H9 (cell line): ENCODE measurements around the gene TXNDC11. TPM values are rescaled to one million over a fixed set of nuclear protein-coding genes. Genes with fewer than 3 reads are reported as not detected.

ENCODE experiments used
- DNase-seq: peaks from one replicate; pipeline ENCODE4 v3.0.0-alpha.2; 2017
- H2AFZ ChIP-seq: one replicate; pipeline ENCODE4 v1.6.1; 2013; ENCODE audit warnings: mild to moderate bottlenecking, low read length, control low read depth, moderate library complexity
- H2AK5ac ChIP-seq: 2 replicates; pipeline ENCODE4 v1.6.1; 2013; ENCODE audit warnings: low read length, control low read depth, mixed read lengths; ENCODE audit not compliant: insufficient read length
- H2BK120ac ChIP-seq: one replicate; pipeline ENCODE4 v1.6.1; 2013; ENCODE audit warnings: low read depth, mild to moderate bottlenecking, low read length, control low read depth, inconsistent platforms; ENCODE audit not compliant: poor library complexity, severe bottlenecking
- H2BK12ac ChIP-seq: 2 replicates; pipeline ENCODE4 v1.6.1; 2013; ENCODE audit warnings: low read length, control low read depth, mixed read lengths, low read depth; ENCODE audit not compliant: insufficient read length
- H2BK15ac ChIP-seq: 2 replicates; pipeline ENCODE4 v1.6.1; 2013; ENCODE audit warnings: low read depth, low read length, control low read depth
- H2BK20ac ChIP-seq: one replicate; pipeline ENCODE4 v1.6.1; 2013; ENCODE audit warnings: low read depth, mild to moderate bottlenecking, low read length, control low read depth, inconsistent platforms; ENCODE audit not compliant: poor library complexity, severe bottlenecking
- H2BK5ac ChIP-seq: 2 replicates; pipeline ENCODE4 v1.6.1; 2013; ENCODE audit warnings: low read length, control low read depth, mixed read lengths; ENCODE audit not compliant: insufficient read length
- H3K14ac ChIP-seq: 2 replicates; pipeline ENCODE4 v1.6.1; 2013; ENCODE audit warnings: low read length, control low read depth; ENCODE audit not compliant: insufficient read depth
- H3K18ac ChIP-seq: 2 replicates; pipeline ENCODE4 v1.6.1; 2013; ENCODE audit warnings: low read depth, mild to moderate bottlenecking, mixed read lengths, low read length, control low read depth; ENCODE audit not compliant: insufficient read length
- H3K23ac ChIP-seq: 2 replicates; pipeline ENCODE4 v1.6.1; 2013; ENCODE audit warnings: low read length, control low read depth, mixed read lengths, low read depth; ENCODE audit not compliant: insufficient read length
- H3K23me2 ChIP-seq: 2 replicates; pipeline ENCODE4 v1.6.1; 2013; ENCODE audit warnings: low read depth, mild to moderate bottlenecking, mixed read lengths, low read length, control low read depth; ENCODE audit not compliant: insufficient read length, poor library complexity, severe bottlenecking
- H3K27ac ChIP-seq: 2 replicates; pipeline ENCODE4 v1.5.1; 2013; ENCODE audit warnings: low read length, control low read depth, mixed read lengths, low read depth; ENCODE audit not compliant: insufficient read length
- H3K27me3 ChIP-seq: 2 replicates; pipeline ENCODE4 v1.6.1; 2013; ENCODE audit warnings: low read length, control low read depth, inconsistent platforms; ENCODE audit not compliant: insufficient read depth
- H3K4ac ChIP-seq: 2 replicates; pipeline ENCODE4 v1.6.1; 2013; ENCODE audit warnings: low read depth, mild to moderate bottlenecking, control low read depth, inconsistent platforms, low read length, moderate library complexity
- H3K4me1 ChIP-seq: 2 replicates; pipeline ENCODE4 v1.6.1; 2013; ENCODE audit warnings: low read length, control low read depth, inconsistent platforms; ENCODE audit not compliant: insufficient read depth
- H3K4me2 ChIP-seq: 2 replicates; pipeline ENCODE4 v1.6.1; 2013; ENCODE audit warnings: low read length, control low read depth, mixed read lengths; ENCODE audit not compliant: insufficient read length, insufficient read depth
- H3K56ac ChIP-seq: 2 replicates; pipeline ENCODE4 v1.6.1; 2013; ENCODE audit warnings: low read depth, mild to moderate bottlenecking, mixed read lengths, low read length, control low read depth; ENCODE audit not compliant: insufficient read length
- H3K79me1 ChIP-seq: 2 replicates; pipeline ENCODE4 v1.6.1; 2013; ENCODE audit warnings: low read depth, mild to moderate bottlenecking, moderate library complexity, low read length, control low read depth, inconsistent platforms; ENCODE audit not compliant: insufficient read depth, poor library complexity, severe bottlenecking
- H3K79me2 ChIP-seq: 2 replicates; pipeline ENCODE4 v1.6.1; 2013; ENCODE audit warnings: low read length, control low read depth, inconsistent platforms; ENCODE audit not compliant: insufficient read depth
- H3K9ac ChIP-seq: 2 replicates; pipeline ENCODE4 v1.6.1; 2013; ENCODE audit warnings: low read length, control low read depth, mixed read lengths; ENCODE audit not compliant: insufficient read length; ENCODE audit errors: extremely low read depth
- H3K9me3 ChIP-seq: one replicate; pipeline ENCODE4 v1.6.1; 2013; ENCODE audit warnings: low read depth, low read length, inconsistent platforms; ENCODE audit not compliant: control insufficient read depth
- H3T11ph ChIP-seq: one replicate; pipeline ENCODE4 v1.6.1; 2013; ENCODE audit warnings: mild to moderate bottlenecking, low read length, control low read depth, inconsistent platforms
- H4K20me1 ChIP-seq: one replicate; pipeline ENCODE4 v1.6.1; 2013; ENCODE audit not compliant: control insufficient read depth, insufficient read length, insufficient read depth
- H4K5ac ChIP-seq: 2 replicates; pipeline ENCODE4 v1.6.1; 2013; ENCODE audit warnings: low read depth, mild to moderate bottlenecking, mixed read lengths, low read length, control low read depth; ENCODE audit not compliant: insufficient read length
- H4K8ac ChIP-seq: replicated peaks from 2 replicates; pipeline ENCODE4 v1.6.1; 2013; ENCODE audit warnings: low read length, control low read depth, mixed read lengths, low read depth; ENCODE audit not compliant: insufficient read length
- H4K91ac ChIP-seq: 2 replicates; pipeline ENCODE4 v1.6.1; 2013; ENCODE audit warnings: low read depth, mild to moderate bottlenecking, moderate library complexity, mixed read lengths, low read length, control low read depth; ENCODE audit not compliant: insufficient read length
- H3K27ac Mint-ChIP-seq, 3 experiments: 2 replicates in 2 of 3; 3 replicates in 1 of 3; pipeline ENCODE4 v1.8.0; 2020 to 2021; ENCODE audit warnings: mixed read lengths in 3 of 3, mild to moderate bottlenecking in 1 of 3, moderate library complexity in 1 of 3
- H3K27me3 Mint-ChIP-seq: 2 replicates; pipeline ENCODE4 v1.8.0; 2021; ENCODE audit warnings: low read depth, mild to moderate bottlenecking, moderate library complexity, mixed read lengths
- H3K36me3 Mint-ChIP-seq, 3 experiments: 2 replicates in 2 of 3; 3 replicates in 1 of 3; pipeline ENCODE4 v1.8.0; 2020 to 2021; ENCODE audit warnings: low read depth in 3 of 3, mixed read lengths in 3 of 3; ENCODE audit not compliant: insufficient read depth in 1 of 3
- H3K4me1 Mint-ChIP-seq, 2 experiments: 2 replicates each; pipeline ENCODE4 v1.8.0; 2020; ENCODE audit warnings: mixed read lengths in 2 of 2
- H3K4me3 Mint-ChIP-seq, 2 experiments: 2 replicates in 1 of 2; 3 replicates in 1 of 2; pipeline ENCODE4 v1.8.0; 2020 to 2021; ENCODE audit warnings: mild to moderate bottlenecking in 2 of 2, mixed read lengths in 2 of 2, moderate library complexity in 1 of 2
- H3K9me3 Mint-ChIP-seq, 2 experiments: 2 replicates in 1 of 2; 3 replicates in 1 of 2; pipeline ENCODE4 v1.8.0; 2020; ENCODE audit warnings: mild to moderate bottlenecking in 2 of 2, mixed read lengths in 2 of 2, moderate library complexity in 1 of 2
- CTCF ChIP-seq: fragments of 200-600 bp; sonication (generic); conservative IDR thresholded peaks from 3 replicates; pipeline ENCODE4 v1.8.0; 2021; ENCODE audit warnings: antibody characterized with exemption, mild to moderate bottlenecking
- WGBS: extraction: QIAGEN DNeasy Blood & Tissue Kit; methylation state at CpG from one replicate; pipeline ENCODE4 v1.1.7; 2013; ENCODE audit warnings: missing lambda C conversion rate, low lambda C conversion rate, mixed read lengths; ENCODE audit not compliant: insufficient read length; ENCODE audit errors: extremely low coverage; 5-methylcytosine and 5-hydroxymethylcytosine counted together
- total RNA-seq: library from RNA; stranded (reverse); gene quantifications from 2 replicates; pipeline ENCODE4 v1.2.1, GENCODE V29; 2021

TXNDC11 gene
- total RNA-seq, 1 experiment from 2014 or later, result 12.2 TPM

DNA sequence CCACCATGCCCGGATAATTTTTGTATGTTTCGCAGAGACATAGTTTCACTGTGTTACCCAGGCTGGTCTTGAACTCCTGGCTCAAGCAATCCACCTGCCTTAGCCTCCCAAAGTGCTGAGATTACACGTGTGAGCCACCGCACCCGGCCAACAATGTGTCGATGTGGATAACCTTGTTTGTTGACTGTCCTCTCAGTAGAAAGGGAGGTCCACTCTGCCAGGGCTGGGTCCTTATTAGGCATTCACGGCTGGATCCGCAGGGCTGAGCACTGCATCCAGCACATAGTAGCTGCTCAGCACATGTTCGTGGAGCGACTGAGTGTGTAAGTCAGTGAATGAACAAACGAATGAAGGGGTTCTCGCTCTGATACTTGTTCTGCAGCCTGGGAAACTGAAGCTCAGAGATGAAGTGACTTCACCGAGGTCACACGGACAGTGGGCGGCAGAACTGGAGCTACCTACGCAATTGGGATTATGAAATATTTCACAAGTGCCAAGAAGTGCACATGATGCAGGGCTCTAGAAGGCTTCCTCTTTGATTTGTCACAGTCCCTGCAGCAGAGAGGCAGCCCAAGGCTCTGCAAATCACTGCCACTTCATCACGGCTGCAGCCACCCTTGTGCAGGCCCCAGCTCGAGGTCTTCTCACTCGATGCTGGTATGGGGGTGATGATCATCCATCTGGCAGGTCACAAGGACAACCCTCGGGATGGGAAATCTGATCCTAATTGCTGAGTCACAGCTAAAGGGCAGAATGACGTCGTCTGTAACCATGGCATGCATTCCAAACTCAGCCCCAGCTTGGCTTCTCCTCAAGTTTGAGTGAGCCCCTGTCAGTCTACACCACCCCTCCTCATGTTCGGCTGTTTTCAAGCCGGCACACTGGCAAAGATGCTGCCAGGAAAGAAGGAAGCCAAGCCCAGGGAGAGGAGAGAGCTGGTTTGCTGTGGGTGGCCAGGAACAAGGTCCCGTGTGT is 102.4 kb downstream of the TXNDC11 start:
- Histone ChIP-seq H4K8ac (no peak overlapping the region), H3K56ac (no peak overlapping the region), H3K4ac (no peak overlapping the region), H2BK120ac (no peak overlapping the region), H2BK15ac (no peak overlapping the region), H3K9ac (no peak overlapping the region), H3K4me1 (peaks cover 8% of the 10 kb centered on the region; the same call in 1 of the 2 replicates), H3K27ac (no peak overlapping the region), H3K23ac (no peak overlapping the region), H2BK5ac (no peak overlapping the region), H3T11ph (no peak overlapping the region), H2AFZ (no peak overlapping the region), H3K18ac (peak overlapping the region; percentile 90), H3K9me3 (no peaks in the 10 kb centered on the region), H4K20me1 (no peaks in the 10 kb centered on the region), H3K4me2 (no peak overlapping the region), H2BK12ac (no peak overlapping the region), H2AK5ac (no peak overlapping the region), H4K91ac (no peak overlapping the region), H4K5ac (no peak overlapping the region), H3K23me2 (peaks cover 3% of the 10 kb centered on the region), H2BK20ac (no peak overlapping the region), H3K14ac (peak overlapping the region; percentile 79), H3K79me1 (no peaks in the 10 kb centered on the region), H3K27me3 (no peaks in the 10 kb centered on the region), H3K79me2 (no peaks in the 10 kb centered on the region)
- Mint-ChIP-seq H3K27ac (peak overlapping the region in 2 of 3 experiments; percentile 58 to 85; a peak in 2 of 7 replicates), H3K4me3 (no peak overlapping the region), H3K4me1 (peaks cover 35 to 41% of the 10 kb centered on the region in 2 experiments), H3K27me3 (peaks cover 3% of the 10 kb centered on the region; the same call in 1 of the 2 replicates), H3K36me3 (no peaks in the 10 kb centered on the region), H3K9me3 (no peaks in the 10 kb centered on the region; a peak in 1 of 5 replicates)
- no peak for TF ChIP-seq CTCF
- DNase-seq, result peak; percentile 70
- no CpG with 5 or more reads among the region's 25 CpGs for WGBS
